Prostate gland (tissue), 2 donors: ENCODE measurements around the gene PTPRG.

ENCODE experiments used
- CTCF ChIP-seq, 4 experiments: fragments of 200-600 bp in 2 of 4; fragments of 450-650 bp in 2 of 4; sonication (generic) in 2 of 4; IDR thresholded peaks; 1 replicate in 3 of 4; 2 replicates in 1 of 4; pipeline ENCODE4 v1.5.1; 2016 to 2019; ENCODE audit warnings: antibody characterized with exemption in 4 of 4, mild to moderate bottlenecking in 2 of 4, moderate library complexity in 2 of 4
- POLR2A ChIP-seq: fragments of 450-650 bp; IDR thresholded peaks from one replicate; pipeline ENCODE4 v1.6.1; 2016; ENCODE audit warnings: antibody characterized with exemption, mild to moderate bottlenecking

GRCh38 chr3:62117903-62118548, 556.7 kb downstream of the PTPRG start:
- TF ChIP-seq CTCF (IDR thresholded peaks at IDR 0.05) (no peak), POLR2A (no peak)
